Right renal pelvis (tissue), 4 donors: ENCODE measurements around the gene ATP2B1. TPM values are rescaled to one million over a fixed set of nuclear protein-coding genes. Genes with fewer than 3 reads are reported as not detected.

Experiments
- DNase-seq, 4 donors: peaks; one replicate each; pipeline ENCODE4 v3.0.0-alpha.2; 2013; ENCODE audit warnings: low read depth in 4 of 4, low spot score in 3 of 4, missing footprints in 1 of 4
- polyA plus RNA-seq, 4 donors: library from polyadenylated mRNA; unstranded; fragments of 120-200 nt; gene quantifications; one replicate each; pipeline ENCODE4 v1.2.1, GENCODE V29; 2013; ENCODE audit not compliant: insufficient read length in 4 of 4

ATP2B1 gene
- polyA plus RNA-seq, 4 donors, result 84.8 to 117 (median 105) TPM

DNA sequence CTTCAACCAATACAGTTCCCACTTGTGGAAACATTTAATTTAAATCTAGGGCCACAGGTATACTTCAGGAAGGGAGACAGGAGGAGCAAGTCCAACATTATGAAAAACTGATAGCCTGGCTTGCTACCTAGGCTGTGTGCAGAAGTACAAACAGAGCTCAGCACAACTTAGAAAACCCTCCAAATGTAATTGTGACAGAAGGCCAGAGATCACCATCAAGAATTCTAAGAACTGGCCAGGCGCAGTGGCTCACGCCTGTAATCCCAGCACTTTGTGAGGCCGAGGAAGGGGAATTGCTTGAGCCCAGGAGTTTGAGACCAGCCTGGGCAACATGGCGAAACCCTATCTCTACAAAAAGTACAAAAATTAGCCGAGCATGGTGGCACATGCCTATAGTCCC lies 14.1 kb downstream of the ATP2B1 start:
- DNase-seq, result no peak

DNA sequence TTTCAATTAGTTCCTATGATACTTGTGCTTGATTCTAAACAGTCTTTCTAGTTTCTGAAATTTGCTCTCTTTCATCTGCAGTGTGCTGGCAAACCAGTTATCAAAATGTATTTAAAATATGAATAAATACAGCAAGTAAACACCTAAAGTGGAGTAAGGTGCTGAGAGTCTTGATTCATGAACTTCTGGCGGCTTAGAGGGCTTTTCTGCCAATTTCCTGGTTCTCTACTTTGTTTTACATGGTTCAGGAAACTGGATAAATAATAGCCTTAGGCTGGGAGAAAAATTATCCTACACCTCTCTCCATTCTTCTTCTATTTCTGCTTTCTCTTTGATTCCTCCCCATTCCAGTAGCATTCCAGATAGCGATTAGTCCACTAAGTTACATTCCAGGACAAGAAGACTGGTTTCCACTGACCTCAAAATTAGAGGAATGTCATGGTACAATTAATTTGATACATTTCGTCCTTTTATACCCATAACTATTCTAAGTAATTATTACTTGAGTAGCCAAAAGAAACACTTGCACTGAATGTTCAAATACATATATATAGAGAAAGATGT lies 14.9 kb downstream of the ATP2B1 start:
- DNase-seq, result no peak

DNA sequence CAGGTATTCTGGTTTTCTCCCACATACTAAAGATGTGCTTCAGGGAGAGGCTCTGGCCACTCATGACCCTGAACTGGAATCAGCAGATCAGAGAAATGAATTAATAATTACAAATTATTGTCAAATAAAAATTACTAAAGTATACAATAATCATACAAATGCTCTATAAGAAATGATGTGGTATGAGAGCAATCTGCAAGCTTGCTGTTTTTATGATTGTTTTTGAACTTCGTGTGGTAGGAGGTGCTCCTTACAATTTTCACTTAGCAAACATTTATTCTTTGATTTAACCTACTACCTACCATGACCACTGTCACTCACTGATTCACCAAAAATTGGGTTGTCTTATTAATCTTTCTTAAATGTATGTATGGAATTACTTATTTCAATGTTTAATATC lies 16.2 kb downstream of the ATP2B1 start:
- no peak for DNase-seq

DNA sequence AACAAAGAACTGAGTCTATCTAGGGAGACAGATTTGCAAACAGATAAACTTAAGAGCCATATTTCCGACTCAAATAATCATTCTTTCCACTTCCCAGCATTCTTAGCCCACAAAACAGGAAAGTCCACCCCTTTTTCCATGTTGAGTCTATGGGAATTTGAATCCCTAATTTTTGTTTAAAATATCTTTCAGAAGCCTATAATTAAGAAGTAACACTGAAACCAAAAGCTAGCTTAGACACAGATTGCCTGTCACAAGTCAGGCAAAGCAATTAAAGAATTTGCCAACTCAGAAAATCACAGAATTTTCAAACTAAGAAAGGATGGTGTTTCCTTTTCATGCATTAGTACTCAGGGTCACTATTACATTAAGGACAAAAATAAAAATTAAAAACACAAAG lies 17.0 kb downstream of the ATP2B1 start:
- no peak for DNase-seq

DNA sequence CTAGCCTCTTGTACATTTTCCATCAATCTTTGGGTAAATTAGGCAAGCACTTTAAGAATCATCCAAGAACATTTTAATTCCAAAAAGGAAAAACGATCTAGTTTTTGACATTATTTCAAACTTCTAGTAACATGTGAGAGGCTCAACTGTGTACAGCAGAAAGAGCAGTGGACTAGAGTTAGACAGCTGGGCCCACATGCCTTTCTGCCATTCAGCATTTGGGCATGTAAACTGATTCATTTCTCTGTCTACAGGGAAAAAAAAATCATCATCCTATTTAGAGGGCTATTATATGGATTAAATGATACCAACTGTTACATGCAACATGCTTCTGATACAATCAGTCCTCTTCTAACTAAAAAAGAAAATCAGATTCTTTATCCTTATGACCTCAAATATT lies 17.7 kb downstream of the ATP2B1 start:
- DNase-seq, result no peak

DNA sequence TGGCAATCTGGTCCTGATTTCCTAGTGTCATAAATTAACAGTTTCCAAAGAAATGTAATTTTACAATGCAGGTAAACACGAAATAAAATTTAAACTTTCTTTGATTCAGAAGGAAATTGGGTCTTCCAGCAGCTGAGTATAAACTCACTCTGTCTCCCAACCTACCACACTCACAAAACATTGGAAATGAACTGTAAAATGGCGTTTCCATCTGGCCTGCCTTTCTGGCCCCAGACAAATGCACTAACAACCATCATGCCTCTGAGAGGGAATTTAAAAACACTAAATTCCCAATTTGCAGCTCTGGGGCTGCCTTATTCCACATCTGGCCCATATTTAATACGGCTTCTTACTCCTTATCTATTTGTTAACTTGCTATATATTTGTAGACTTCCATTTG lies 19.3 kb downstream of the ATP2B1 start:
- no peak for DNase-seq

DNA sequence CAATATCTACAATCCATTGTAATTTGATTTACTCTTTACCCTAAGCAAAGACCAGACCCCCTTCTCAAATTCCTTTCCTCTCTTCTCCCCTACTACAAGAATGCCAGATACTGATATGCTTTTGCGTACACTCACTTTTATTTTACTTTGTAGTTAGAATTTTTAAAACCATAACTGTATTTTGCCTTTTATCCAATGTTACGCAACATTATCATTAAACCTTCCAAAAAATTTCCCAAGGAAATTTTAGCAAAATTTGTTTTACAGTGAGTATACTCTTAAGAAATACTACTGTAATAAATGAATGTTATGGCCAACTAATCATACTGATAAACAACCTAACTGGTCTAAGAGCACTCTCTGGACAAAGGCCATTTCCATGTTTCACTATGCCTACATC lies 22.3 kb downstream of the ATP2B1 start:
- no peak for DNase-seq

DNA sequence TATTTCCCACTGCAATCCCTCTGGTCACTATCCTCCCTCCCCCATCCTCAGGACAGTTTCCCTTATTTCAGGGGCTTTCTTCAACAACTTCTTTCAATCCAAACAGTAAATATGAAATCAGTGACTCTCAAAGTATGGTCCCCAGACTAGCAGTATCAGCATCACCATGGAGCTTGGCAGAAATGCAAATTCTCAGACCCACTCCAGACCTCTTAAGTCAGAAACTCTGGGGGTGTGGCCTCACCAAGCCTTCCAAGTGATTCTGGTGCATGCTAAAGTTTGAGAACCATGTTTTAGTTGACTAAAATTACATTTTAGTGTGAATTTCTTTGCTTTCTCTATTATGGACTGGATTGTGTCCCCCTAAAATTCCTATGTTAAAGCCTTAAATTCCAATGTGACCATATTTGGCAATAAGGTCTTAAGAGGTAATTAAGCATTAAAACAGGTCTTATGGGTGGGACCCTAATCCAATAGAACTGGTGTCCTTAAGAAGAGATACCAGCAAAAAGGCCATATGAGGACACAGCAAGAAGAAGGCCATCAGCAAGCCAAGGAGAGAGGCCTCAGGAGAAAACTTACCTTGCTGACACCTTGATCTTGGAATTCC lies 23.2 kb downstream of the ATP2B1 start:
- DNase-seq, result no peak

DNA sequence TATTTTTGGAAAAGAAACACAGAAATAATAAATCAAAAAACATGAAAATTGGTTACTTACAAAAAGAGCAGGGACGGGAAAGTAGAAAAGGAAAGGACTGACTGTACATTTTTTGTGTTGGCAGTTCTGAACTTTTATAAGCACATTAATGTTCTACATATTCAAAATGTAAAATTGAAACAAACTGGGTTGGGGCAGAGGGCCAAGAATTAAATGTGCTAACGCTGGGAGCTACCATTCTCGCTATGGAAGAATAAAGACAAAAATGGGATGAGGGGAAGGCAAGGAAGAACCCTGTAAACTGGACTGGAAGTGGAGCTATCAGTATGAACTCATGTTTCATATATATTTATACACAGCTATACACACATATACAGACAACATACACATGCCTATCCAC lies 24.5 kb downstream of the ATP2B1 start:
- no peak for DNase-seq

DNA sequence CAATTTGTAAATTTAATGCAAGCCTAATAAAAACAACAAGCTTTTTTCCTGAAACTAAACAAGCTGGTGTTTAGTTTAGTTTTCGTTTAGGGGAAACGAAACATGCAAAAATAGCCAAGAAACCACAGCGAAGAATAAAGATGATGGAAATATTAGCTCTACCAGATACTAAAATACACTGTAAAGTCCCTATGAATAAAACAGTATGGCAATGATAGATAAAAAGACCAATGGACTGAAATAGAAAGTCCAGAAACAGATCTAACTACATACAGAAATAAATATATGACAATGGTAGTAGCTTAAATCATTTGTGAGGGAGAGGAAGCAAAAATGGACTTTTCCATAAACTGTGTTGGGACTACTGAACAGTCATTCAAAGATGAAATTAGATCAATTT lies 26.4 kb downstream of the ATP2B1 start:
- DNase-seq, result no peak

DNA sequence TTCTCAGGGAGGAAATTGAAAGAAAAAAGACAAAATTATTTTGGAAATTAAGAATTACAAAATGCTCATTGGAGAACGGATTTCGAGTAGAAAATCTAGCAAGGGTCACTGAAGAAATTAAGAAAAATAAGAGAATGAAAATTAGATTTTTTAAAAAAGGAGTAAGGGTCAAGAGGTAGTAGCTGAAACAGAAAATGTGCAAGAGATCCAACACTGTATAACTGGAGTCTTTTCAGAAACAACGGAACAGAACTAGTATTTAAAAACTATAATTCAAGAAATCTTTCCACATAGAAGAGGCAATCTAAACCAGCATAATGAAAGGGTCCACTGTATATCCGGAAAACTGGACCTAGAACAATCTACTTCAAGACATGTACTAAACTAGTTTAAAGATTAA lies 28.2 kb downstream of the ATP2B1 start:
- DNase-seq, result no peak

DNA sequence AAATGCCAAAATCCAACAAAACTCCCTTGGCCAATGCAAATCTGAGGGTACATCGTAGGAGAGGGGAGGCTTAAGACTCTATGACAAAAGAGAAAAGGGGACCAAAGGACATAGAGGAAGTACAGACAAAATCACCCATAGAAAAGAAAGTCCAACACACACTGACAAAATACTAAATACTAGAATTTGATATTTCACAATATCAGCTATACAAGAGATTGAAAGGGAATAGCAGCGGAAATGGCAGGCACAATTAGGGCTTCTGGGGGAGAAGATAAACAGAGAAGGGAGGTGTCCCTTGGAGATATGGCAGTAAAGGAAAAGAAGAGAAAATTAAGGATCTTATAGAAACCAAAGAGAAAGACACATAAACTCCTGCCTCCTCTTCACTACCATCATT lies 29.0 kb downstream of the ATP2B1 start:
- DNase-seq, result no peak

DNA sequence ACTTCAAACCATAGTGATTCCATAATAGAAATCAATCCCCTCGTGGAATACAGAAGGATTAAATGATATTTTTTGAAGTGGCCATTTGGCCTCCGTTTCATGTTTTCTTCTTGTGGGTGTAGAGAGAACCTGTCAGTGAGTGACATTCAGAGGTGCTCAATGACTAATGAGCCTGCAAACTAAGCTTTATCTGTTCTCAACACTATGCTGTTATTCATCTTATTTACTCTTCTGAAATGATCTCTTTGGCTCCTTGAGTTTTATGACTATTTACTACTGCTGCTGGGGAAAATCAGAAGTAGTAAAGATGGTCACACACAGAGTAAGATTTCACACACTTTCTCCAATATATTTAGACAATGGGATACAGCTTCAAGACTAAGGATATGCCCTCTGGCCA lies 30.4 kb downstream of the ATP2B1 start:
- no peak for DNase-seq

DNA sequence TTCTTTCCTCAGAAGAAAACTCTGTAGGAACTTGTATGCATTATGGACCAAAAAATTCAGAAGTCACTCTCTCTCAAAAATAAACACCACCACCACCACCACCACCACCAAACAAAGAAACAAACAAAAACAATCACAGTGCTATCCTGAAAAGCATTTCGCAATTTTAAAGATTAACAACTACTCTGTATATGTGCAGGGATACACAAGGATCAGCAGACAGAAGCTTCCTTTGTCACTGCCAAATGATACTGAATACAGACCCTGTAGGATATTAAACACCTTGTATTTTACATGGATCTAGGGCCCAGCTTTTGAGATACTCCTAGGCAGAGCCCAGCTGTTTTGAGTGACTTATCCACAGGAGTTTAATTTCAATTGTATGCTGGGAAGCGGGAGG lies 31.7 kb downstream of the ATP2B1 start:
- DNase-seq, result no peak

DNA sequence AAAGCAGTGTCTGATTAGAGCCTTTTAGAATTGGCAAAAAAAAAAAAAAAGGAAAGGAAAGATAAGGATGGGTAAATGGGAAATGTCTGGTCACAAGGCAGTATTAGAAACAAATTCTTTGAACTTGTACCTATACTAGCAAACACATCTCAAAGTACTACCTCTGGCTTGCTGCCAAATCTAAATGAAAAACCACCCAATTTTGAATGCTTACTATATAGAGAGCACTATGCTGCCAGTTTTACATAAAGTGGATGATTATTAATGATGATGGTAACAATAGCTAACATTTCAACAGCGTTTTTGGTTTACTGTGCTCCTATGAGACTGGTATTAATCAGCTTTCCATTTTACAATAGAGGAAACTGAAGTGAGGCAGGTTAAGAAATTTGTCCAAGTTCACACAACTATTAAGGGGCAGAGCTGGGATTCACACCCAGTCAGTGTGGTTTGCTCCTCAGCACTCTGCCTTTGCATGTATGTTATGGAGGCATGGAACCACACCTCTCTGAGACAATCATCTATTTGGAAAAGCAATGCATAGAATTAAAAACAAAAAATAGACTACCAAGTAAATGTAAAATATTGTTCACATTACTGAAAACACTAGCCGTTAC lies 34.2 kb downstream of the ATP2B1 start:
- DNase-seq, result no peak

DNA sequence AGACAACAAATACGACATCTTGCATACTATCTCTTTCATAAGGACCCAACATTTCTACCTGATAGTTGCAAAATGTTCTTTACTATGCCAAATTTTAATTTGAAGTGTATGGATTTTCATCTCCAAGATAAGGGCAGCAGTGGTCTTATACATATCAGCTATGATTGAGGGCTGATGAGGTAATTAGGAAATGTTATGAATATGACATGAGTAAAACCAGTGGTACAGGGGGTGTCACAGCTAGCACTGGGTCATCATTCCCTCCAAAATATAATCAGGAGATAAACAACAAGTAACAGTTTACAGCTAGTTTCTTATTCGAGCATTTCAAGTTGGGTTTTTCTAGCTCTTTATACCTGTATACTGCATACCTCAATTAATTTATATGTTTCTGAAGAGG lies 35.0 kb downstream of the ATP2B1 start:
- no peak for DNase-seq

DNA sequence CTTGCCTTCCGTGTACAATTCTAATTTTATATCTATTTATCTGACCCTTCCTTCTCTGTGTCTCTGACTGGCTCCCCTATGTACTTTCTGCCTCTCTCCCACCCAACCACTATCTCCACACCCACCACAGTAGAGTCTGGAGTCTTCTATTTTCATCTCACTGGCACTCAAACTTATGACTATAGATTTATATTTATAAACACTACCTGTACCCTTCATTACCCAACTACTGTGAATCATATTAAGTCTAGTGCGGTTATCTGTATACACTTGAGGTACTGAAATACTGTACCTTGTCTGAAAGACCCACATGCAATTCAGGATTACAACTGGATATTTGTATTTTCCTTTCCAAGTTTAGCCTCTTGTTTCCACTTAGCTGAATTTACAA lies 36.1 kb downstream of the ATP2B1 start:
- no peak for DNase-seq

DNA sequence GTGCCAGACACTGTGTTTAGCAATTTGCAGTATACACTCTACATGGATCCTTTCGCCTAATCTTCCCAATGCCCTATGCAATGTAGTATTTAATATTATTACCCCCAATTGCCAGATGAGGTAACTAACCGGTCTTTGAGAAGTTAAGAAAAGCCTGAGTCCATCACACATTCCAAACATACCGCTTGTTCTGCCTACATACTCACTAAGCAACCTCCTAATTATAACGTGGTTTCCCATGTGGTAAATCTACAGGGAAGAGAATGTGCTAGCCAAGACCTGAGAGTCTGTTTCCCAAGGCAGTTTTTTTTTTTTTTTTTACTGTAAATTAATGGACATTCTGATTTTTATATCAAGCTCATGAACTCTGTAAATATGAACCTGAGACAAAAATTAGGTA lies 37.2 kb downstream of the ATP2B1 start:
- no peak for DNase-seq

DNA sequence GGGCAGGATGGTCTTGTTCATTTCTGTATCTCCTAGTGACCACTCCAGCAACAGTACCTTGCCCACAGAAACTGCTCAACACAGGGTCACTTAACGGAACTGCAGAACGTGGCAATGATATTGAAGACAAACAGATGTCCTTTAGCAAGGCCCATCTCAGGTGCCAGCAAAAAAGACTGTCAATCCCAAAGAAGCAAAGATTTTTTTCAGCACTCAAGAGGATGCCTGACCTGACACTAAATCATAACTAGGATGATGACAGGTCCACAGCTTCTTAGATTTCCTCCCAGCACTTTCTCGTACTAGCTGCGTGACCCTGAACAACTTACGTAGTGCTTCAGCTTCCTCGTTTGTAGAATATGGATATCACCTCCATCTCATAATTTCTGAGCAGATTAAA lies 39.4 kb downstream of the ATP2B1 start:
- no peak for DNase-seq

DNA sequence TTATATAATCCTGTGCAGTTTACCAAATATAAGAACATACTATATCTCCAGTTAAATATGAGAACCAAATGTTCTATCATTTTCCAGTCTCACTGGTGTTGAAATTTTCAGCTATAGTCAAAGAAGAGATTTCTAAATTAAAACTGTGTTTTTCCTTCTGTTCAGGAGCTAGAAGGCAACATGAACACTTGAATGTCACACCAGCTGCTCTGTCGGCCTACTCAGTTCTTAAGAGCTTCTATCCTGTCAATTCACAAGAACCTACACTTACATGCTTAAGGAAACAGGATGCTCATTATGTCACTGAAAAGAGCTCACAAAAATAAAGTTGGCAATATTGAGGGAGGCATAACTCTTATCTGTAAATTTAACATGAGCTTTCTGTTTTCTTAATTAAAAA lies 43.1 kb downstream of the ATP2B1 start:
- DNase-seq, result no peak

DNA sequence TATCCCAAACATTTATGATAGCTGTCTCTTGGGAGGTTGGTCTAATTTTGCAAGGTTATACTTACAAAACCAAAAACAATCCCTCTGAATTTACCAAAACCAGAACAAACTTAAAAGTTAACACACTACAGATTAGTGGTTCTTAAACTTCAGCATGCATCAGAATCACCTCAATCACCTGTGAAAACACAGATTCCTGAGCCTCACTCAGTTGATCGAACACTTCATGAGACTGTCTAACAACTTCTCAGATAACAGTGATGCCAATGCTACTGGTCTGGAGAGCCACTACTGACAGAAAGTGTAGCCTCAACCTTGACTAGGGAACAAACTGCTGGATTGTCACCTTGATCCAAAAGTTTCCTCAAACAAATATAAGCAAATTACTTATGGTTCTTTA lies 44.2 kb downstream of the ATP2B1 start:
- DNase-seq, result no peak

DNA sequence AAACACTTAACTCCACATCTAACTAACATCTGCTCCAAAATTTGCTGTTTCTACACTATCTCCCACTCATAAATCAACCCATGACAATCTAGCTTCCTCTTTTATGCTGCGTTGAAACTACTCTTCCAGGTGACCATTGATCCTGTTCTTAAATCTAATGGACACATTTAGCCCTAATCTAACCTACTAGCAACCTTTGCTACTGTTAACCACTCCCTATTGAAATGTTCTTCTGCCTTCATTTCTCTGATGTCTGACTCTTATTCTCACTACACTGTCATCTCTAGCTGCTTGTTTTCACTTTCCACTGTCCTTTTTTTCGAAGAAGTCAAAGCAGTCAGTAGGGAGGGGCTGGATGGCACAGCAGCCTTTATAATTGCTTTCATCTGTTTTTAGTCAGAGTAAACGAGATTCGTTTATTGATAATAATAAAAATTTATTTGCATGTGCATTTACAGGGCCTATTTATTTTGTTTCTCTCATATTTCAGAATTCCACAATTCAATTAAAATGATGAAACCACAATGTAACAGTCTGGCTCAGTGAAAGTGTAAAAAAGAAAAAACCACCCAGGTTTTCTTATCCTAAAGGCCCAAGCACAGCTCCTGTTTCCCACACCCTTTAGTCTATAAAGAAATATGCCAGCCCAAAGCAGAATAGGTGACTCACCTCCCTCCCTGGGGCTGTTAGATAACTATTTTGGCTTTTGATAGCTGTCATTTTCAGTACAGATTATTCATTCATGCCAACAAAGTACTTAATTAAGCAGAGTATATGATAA lies 44.9 kb downstream of the ATP2B1 start:
- DNase-seq, result no peak
